ENCODE results near the gene NECTIN2.

The NECTIN2 gene

DNA sequence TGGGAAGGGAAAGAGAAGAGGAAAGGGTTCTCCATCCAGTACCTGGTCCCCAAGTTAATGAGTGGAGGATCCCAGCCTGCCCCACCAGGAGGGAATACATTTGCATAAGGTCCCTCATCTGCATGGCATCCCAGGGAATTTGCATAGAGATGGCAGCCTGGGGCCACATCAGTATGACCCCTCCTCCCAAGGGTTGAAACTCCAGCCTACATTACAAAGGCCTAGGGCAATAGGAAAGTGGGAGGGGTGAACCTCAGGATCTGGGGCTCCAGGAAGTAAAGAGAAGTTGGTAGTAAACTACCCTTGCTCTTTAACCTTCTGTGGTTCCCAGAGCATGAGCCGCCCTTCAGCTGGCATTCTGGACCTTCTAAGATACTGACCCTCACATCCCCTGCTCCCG, 6.8 kb upstream of the NECTIN2 start:
- Histone ChIP-seq H3K9me3 (no peaks in the 10 kb centered on the region), H3K4me3 (ENCODE audit: low read depth in 1 of 2, low read length in 1 of 2) (no peak overlapping the region), H3K27ac (no peak overlapping the region), H3K4me1 (ENCODE audit: control insufficient read depth in 1 of 2, insufficient read depth in 1 of 2, low read depth in 1 of 2, low read length in 1 of 2) (peaks cover under 1 to 1% of the 10 kb centered on the region in 2 experiments), H3K36me3 (no peaks in the 10 kb centered on the region), H3K27me3 (peaks cover 2% of the 10 kb centered on the region)
- TF ChIP-seq, protein P1, sequence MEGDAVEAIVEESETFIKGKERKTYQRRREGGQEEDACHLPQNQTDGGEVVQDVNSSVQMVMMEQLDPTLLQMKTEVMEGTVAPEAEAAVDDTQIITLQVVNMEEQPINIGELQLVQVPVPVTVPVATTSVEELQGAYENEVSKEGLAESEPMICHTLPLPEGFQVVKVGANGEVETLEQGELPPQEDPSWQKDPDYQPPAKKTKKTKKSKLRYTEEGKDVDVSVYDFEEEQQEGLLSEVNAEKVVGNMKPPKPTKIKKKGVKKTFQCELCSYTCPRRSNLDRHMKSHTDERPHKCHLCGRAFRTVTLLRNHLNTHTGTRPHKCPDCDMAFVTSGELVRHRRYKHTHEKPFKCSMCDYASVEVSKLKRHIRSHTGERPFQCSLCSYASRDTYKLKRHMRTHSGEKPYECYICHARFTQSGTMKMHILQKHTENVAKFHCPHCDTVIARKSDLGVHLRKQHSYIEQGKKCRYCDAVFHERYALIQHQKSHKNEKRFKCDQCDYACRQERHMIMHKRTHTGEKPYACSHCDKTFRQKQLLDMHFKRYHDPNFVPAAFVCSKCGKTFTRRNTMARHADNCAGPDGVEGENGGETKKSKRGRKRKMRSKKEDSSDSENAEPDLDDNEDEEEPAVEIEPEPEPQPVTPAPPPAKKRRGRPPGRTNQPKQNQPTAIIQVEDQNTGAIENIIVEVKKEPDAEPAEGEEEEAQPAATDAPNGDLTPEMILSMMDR (IDR thresholded peaks at IDR 0.05): no peak

DNA sequence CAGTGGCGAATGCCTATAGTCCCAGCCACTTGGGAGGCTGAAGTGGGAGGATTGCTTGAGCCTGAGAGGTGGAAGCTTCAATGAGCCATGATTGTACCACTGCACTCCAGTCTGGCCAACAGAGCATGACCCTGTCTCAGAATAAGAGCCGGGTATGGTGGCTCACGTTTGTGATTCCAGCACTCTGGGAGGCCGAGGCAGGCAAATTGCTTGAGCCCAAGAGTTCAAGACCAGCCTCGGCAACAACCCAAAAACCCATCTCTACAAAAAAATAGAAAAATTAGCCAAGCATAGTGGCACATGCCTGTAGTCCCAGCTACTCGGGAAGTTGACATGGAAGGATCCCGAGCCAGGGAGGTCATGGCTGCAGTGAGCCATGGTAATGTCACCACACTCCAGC, 5.3 kb upstream of the NECTIN2 start:
- H3K27ac ChIP-seq: no peak overlapping the region
- H3K9me3 ChIP-seq: no peaks in the 10 kb centered on the region
- TF ChIP-seq, protein P1 (IDR thresholded peaks at IDR 0.05): no peak
- no peaks in the 10 kb centered on the region for H3K27me3 ChIP-seq
- no peaks in the 10 kb centered on the region for H3K36me3 ChIP-seq
- H3K4me1 ChIP-seq (ENCODE audit: control insufficient read depth in 1 of 2, insufficient read depth in 1 of 2, low read depth in 1 of 2, low read length in 1 of 2): peaks cover 13 to 15% of the 10 kb centered on the region in 2 experiments
- no peak overlapping the region for H3K4me3 ChIP-seq (ENCODE audit: low read depth in 1 of 2, low read length in 1 of 2)

- H3K9me3 ChIP-seq: no peaks in the 10 kb centered on the region
- H3K27me3 ChIP-seq: peaks cover under 1% of the 10 kb centered on the region
- TF ChIP-seq, protein P1 (IDR thresholded peaks at IDR 0.05): no peak
- peaks cover 13 to 19% of the 10 kb centered on the region in 2 experiments for H3K4me1 ChIP-seq (ENCODE audit: control insufficient read depth in 1 of 2, insufficient read depth in 1 of 2, low read depth in 1 of 2, low read length in 1 of 2)
- no peaks in the 10 kb centered on the region for H3K36me3 ChIP-seq
- H3K4me3 ChIP-seq (ENCODE audit: low read depth in 1 of 2, low read length in 1 of 2): no peak overlapping the region
- H3K27ac ChIP-seq: no peak overlapping the region
Measured at GRCh38 chr19:44841231-44841630, 4.9 kb upstream of the NECTIN2 start.

- Histone ChIP-seq H3K4me3 (ENCODE audit: low read depth in 1 of 2, low read length in 1 of 2) (peak overlapping the region; percentile 68 to 88), H3K36me3 (no peaks in the 10 kb centered on the region), H3K27ac (peak overlapping the region; percentile 87), H3K4me1 (ENCODE audit: control insufficient read depth in 1 of 2, insufficient read depth in 1 of 2, low read depth in 1 of 2, low read length in 1 of 2) (peaks cover 31 to 51% of the 10 kb centered on the region in 2 experiments), H3K27me3 (peaks cover 29% of the 10 kb centered on the region), H3K9me3 (no peaks in the 10 kb centered on the region)
- TF ChIP-seq, protein P1 (IDR thresholded peaks at IDR 0.05): no peak
Measured at GRCh38 chr19:44845286-44845611, 848 bp upstream of the NECTIN2 start.

DNA sequence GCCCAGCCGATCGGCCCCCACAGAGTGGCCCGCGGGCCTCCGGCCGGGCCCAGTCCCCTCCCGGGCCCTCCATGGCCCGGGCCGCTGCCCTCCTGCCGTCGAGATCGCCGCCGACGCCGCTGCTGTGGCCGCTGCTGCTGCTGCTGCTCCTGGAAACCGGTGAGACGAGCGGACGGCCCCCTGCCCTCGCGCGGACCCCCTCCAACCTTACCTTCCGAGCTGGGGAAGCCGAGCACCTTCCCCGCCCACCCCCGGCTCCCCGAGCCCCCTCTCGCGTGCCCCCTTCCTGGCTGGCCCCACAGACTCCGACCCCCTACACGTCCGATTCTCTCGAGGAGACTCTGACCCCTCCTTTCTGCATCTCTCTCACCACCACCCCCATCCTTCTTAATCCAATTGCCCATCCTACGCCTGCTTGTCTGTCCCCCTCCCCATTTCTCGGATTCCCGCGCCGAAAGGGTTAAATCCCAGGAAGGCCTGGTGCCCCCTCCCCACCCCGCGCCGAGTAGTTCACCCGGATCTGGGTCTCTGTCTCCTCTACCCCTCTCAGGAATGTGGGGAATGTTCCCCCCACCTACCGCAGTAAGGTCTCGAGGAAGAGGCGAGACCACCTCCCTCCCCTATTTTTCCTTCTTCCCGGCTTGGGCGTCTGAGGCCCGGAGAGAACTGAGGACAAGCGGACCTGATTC, 502 bp downstream of the NECTIN2 start:
- Histone ChIP-seq H3K4me1 (ENCODE audit: control insufficient read depth in 1 of 2, insufficient read depth in 1 of 2, low read depth in 1 of 2, low read length in 1 of 2) (peaks cover 35 to 55% of the 10 kb centered on the region in 2 experiments), H3K27ac (peak overlapping the region; percentile 87), H3K27me3 (peaks cover 29% of the 10 kb centered on the region), H3K9me3 (no peaks in the 10 kb centered on the region), H3K4me3 (ENCODE audit: low read depth in 1 of 2, low read length in 1 of 2) (peak overlapping the region; percentile 68 to 88), H3K36me3 (no peaks in the 10 kb centered on the region)
- TF ChIP-seq, protein P1 (IDR thresholded peaks at IDR 0.05): no peak
